GM23338 (cell line): ENCODE data around the gene NEK8. TPM values are rescaled to one million over a fixed set of nuclear protein-coding genes. Genes with fewer than 3 reads are reported as not detected.
A peak's percentile ranks its signal among the peaks of the same experiment; 100 is the strongest.

Source experiments
- ATAC-seq: fragments of 200-7000 bp; cut with Tn5 transposase; 3 replicates; pipeline ENCODE4 v1.9.1; 2020
- DNase-seq: peaks from one replicate; pipeline ENCODE4 v3.0.0-alpha.2; 2015; ENCODE audit warnings: low spot score
- H2AFZ ChIP-seq: fragments of 200-600 bp; sonication (generic); 2 replicates; pipeline ENCODE4 v1.8.0; 2016; ENCODE audit warnings: antibody characterized with exemption, mild to moderate bottlenecking, moderate library complexity
- H3F3A ChIP-seq: fragments of 200-600 bp; sonication (generic); replicated peaks from 2 replicates; pipeline ENCODE4 v1.8.0; 2017; ENCODE audit warnings: antibody characterized with exemption, mixed run types, low read depth
- H3K27ac ChIP-seq: fragments of 200-600 bp; sonication (generic); 2 replicates; pipeline ENCODE4 v1.6.1; 2016; ENCODE audit warnings: low read depth
- H3K27me3 ChIP-seq: fragments of 200-600 bp; sonication (generic); 2 replicates; pipeline ENCODE4 v1.8.0; 2016; ENCODE audit warnings: mild to moderate bottlenecking, mixed run types, moderate library complexity; ENCODE audit not compliant: insufficient read depth
- H3K36me3 ChIP-seq: fragments of 200-600 bp; sonication (generic); 2 replicates; pipeline ENCODE4 v1.8.0; 2016; ENCODE audit warnings: mild to moderate bottlenecking; ENCODE audit not compliant: insufficient read depth
- H3K4me1 ChIP-seq: fragments of 200-600 bp; sonication (generic); 2 replicates; pipeline ENCODE4 v1.8.0; 2016; ENCODE audit warnings: mild to moderate bottlenecking, moderate library complexity; ENCODE audit not compliant: insufficient read depth
- H3K4me2 ChIP-seq: fragments of 200-600 bp; sonication (generic); 2 replicates; pipeline ENCODE4 v1.7.1; 2017; ENCODE audit warnings: mixed run types
- H3K4me3 ChIP-seq: fragments of 200-600 bp; sonication (generic); 2 replicates; pipeline ENCODE4 v1.6.1; 2016; ENCODE audit warnings: mixed run types
- H3K79me2 ChIP-seq: fragments of 200-600 bp; sonication (generic); replicated peaks from 2 replicates; pipeline ENCODE4 v1.8.0; 2017; ENCODE audit warnings: mild to moderate bottlenecking; ENCODE audit not compliant: insufficient read depth
- H3K9me2 ChIP-seq: fragments of 200-600 bp; sonication (generic); 2 replicates; pipeline ENCODE4 v1.8.0; 2017; ENCODE audit not compliant: insufficient read depth
- H4K20me1 ChIP-seq: fragments of 200-600 bp; sonication (generic); replicated peaks from 2 replicates; pipeline ENCODE4 v1.8.0; 2017; ENCODE audit warnings: mild to moderate bottlenecking; ENCODE audit not compliant: insufficient read depth
- H3K27ac Mint-ChIP-seq: 2 replicates; pipeline ENCODE4 v1.8.0; 2020; ENCODE audit warnings: inconsistent platforms, mild to moderate bottlenecking, moderate library complexity, mixed read lengths
- H3K27me3 Mint-ChIP-seq: 3 replicates; pipeline ENCODE4 v1.8.0; 2022; ENCODE audit warnings: low read depth, mild to moderate bottlenecking, moderate library complexity, mixed read lengths, inconsistent platforms; ENCODE audit not compliant: insufficient read depth, poor library complexity
- H3K36me3 Mint-ChIP-seq: 3 replicates; pipeline ENCODE4 v1.8.0; 2021; ENCODE audit warnings: low read depth, mild to moderate bottlenecking, inconsistent platforms, moderate library complexity, mixed read lengths
- H3K4me1 Mint-ChIP-seq: 3 replicates; pipeline ENCODE4 v1.8.0; 2020; ENCODE audit warnings: mild to moderate bottlenecking, inconsistent platforms, mixed read lengths
- H3K4me3 Mint-ChIP-seq: 3 replicates; pipeline ENCODE4 v1.8.0; 2021; ENCODE audit warnings: moderate library complexity, mild to moderate bottlenecking, inconsistent platforms, mixed read lengths
- H3K9me3 Mint-ChIP-seq: 3 replicates; pipeline ENCODE4 v1.8.0; 2020; ENCODE audit warnings: moderate library complexity, mild to moderate bottlenecking, inconsistent platforms, mixed read lengths
- CREB1 ChIP-seq: fragments of 250-450 bp; sonication (Bioruptor Pico); IDR thresholded peaks from 2 replicates; pipeline ENCODE4 v1.5.0; 2020; ENCODE audit warnings: low read depth, mild to moderate bottlenecking, moderate library complexity
- EZH2 ChIP-seq: fragments of 200-600 bp; sonication (generic); IDR thresholded peaks from one replicate; pipeline ENCODE4 v1.8.0; 2017; ENCODE audit warnings: antibody characterized with exemption, mild to moderate bottlenecking, low read depth; ENCODE audit not compliant: unreplicated experiment
- EZH2phosphoT487 ChIP-seq: fragments of 200-600 bp; sonication (generic); IDR thresholded peaks from one replicate; pipeline ENCODE4 v1.8.1; 2018; ENCODE audit warnings: antibody characterized with exemption; ENCODE audit not compliant: unreplicated experiment
- JUNB ChIP-seq: IDR thresholded peaks from one replicate; pipeline ENCODE4 v1.6.1; 2016; ENCODE audit warnings: antibody characterized with exemption; ENCODE audit not compliant: unreplicated experiment
- NANOG ChIP-seq: IDR thresholded peaks from 2 replicates; pipeline ENCODE4 v1.6.1; 2016; ENCODE audit warnings: antibody characterized with exemption, borderline replicate concordance
- POLR2AphosphoS5 ChIP-seq: IDR thresholded peaks from 2 replicates; pipeline ENCODE4 v1.6.1; 2016; ENCODE audit warnings: antibody characterized with exemption, low read depth
- STAT1 ChIP-seq: IDR thresholded peaks from one replicate; pipeline ENCODE4 v1.6.1; 2016; ENCODE audit warnings: antibody characterized with exemption; ENCODE audit not compliant: unreplicated experiment
- ZNF114 ChIP-seq: fragments of 250-450 bp; sonication (Bioruptor Pico); IDR thresholded peaks from 2 replicates; pipeline ENCODE4 v1.5.0; 2020; ENCODE audit warnings: mild to moderate bottlenecking, moderate library complexity
- ZNF331 ChIP-seq: fragments of 250-450 bp; sonication (Bioruptor Pico); IDR thresholded peaks from 2 replicates; pipeline ENCODE4 v1.5.0; 2020; ENCODE audit warnings: low read depth, mild to moderate bottlenecking, moderate library complexity
- polyA plus RNA-seq: library from polyadenylated mRNA; unstranded; fragments of >200 nt; fragmentation: Nextera tagmentation; extraction: Ambion mirVana; gene quantifications from 2 replicates; pipeline ENCODE4 v1.2.1, GENCODE V29; 2016
- total RNA-seq: library from RNA; depleted of rRNA; stranded (reverse); fragments of >200 nt; shearing (Covaris generic); gene quantifications from 2 replicates; pipeline ENCODE4 v1.2.3, GENCODE V29; 2014
- TF ChIP-seq, protein P1 (sequence below), 2 experiments: fragments of 200-600 bp in 1 of 2; sonication (generic) in 1 of 2; conservative IDR thresholded peaks; 2 replicates each; pipeline versions ENCODE4 v1.5.1 to v1.6.1; 2016 to 2017; ENCODE audit warnings: antibody characterized with exemption in 2 of 2, low read depth in 2 of 2, mild to moderate bottlenecking in 2 of 2, moderate library complexity in 1 of 2
- TF ChIP-seq, protein P2 (sequence below): IDR thresholded peaks from 2 replicates; pipeline ENCODE4 v1.6.1; 2016; ENCODE audit warnings: antibody characterized with exemption
- TF ChIP-seq, protein P3 (sequence below): IDR thresholded peaks from one replicate; pipeline ENCODE4 v1.6.1; 2018; ENCODE audit warnings: antibody characterized with exemption; ENCODE audit not compliant: unreplicated experiment

Gene NEK8
- total and polyA plus RNA-seq, 2 experiments from 2014 or later: 10.0 to 14.9 TPM

DNA sequence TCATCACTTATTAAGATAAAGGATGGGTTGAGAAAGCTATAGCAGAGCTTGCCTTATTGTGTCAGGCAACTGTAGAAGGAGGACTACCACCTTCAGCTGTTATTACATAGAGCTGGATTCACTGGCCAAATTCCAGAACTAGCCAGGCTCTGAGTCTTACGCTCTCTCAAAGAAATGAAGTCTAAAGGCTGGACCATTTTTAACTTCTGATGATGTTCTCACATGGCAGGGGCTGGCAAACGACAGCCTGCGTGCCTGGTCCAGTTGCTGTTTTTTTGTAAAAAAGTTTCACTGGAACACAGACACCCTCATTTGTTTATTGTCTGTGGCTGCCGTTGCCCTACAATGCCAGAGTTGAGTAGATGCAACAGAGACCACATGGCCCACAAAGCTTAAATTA is 36.5 kb downstream of the NEK8 start:
- Histone ChIP-seq H3K4me1 (peaks cover 32% of the 10 kb centered on the region), H4K20me1 (peaks cover 2% of the 10 kb centered on the region), H3K79me2 (peaks cover 48% of the 10 kb centered on the region), H3K36me3 (peaks cover 13% of the 10 kb centered on the region; the same call in 1 of the 2 replicates), H3K27me3 (no peaks in the 10 kb centered on the region), H3K4me2 (no peak overlapping the region), H3F3A (peaks cover 53% of the 10 kb centered on the region), H3K9me2 (no peaks in the 10 kb centered on the region), H3K27ac (peak overlapping the region; percentile 84; the same call in 1 of the 2 replicates), H2AFZ (no peak overlapping the region), H3K4me3 (no peak overlapping the region)
- Mint-ChIP-seq H3K36me3 (peaks cover 48% of the 10 kb centered on the region), H3K9me3 (no peaks in the 10 kb centered on the region), H3K27me3 (peaks cover 11% of the 10 kb centered on the region), H3K4me3 (no peak overlapping the region), H3K27ac (no peak overlapping the region), H3K4me1 (peaks cover 45% of the 10 kb centered on the region)
- ATAC-seq (no peak), DNase-seq (no peak)
- no peak for TF ChIP-seq EZH2
- TF ChIP-seq POLR2AphosphoS5: no peak
- no peak for TF ChIP-seq EZH2phosphoT487
- TF ChIP-seq, protein P1, sequence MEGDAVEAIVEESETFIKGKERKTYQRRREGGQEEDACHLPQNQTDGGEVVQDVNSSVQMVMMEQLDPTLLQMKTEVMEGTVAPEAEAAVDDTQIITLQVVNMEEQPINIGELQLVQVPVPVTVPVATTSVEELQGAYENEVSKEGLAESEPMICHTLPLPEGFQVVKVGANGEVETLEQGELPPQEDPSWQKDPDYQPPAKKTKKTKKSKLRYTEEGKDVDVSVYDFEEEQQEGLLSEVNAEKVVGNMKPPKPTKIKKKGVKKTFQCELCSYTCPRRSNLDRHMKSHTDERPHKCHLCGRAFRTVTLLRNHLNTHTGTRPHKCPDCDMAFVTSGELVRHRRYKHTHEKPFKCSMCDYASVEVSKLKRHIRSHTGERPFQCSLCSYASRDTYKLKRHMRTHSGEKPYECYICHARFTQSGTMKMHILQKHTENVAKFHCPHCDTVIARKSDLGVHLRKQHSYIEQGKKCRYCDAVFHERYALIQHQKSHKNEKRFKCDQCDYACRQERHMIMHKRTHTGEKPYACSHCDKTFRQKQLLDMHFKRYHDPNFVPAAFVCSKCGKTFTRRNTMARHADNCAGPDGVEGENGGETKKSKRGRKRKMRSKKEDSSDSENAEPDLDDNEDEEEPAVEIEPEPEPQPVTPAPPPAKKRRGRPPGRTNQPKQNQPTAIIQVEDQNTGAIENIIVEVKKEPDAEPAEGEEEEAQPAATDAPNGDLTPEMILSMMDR (conservative IDR thresholded peaks at IDR 0.05; ENCODE audit: low read depth in 2 of 2): no peak

DNA sequence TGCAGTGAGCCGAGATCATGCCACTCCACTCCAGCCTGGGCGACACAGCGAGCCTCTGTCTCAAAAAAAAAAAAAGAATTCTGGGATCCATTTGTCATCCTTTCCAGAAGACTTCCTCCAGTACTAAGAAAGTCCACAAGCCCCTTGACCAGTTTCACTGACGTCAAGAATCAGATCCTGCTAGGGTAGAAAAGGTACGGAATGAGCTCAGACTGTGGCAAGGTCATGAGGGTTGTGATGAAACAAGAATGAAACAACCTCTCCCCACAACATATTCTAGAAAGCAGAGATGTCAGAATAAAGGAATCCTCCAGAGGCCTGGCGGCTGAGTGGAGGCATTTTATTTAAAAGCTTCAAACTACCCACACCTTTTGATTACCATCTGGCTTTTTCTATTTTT is 45.1 kb downstream of the NEK8 start:
- peak overlapping the region; percentile 72; the same call in 1 of the 2 replicates for H3K27ac Mint-ChIP-seq
- DNase-seq (no peak), ATAC-seq (no peak)
- H3K27me3 Mint-ChIP-seq: peaks cover 3% of the 10 kb centered on the region
- H3K27ac ChIP-seq: no peak overlapping the region
- H3K9me2 ChIP-seq: no peaks in the 10 kb centered on the region
- no peak overlapping the region for H3K4me3 Mint-ChIP-seq
- no peak overlapping the region for H3K4me2 ChIP-seq
- H3K36me3 ChIP-seq: 0 out of 2 replicates have a peak, but pooled peaks cover 4% of the 10 kb centered on the region
- peaks cover 28% of the 10 kb centered on the region for H4K20me1 ChIP-seq
- no peaks in the 10 kb centered on the region for H3K27me3 ChIP-seq
- peaks cover 7% of the 10 kb centered on the region; the same call in 1 of the 2 replicates for H3K4me1 ChIP-seq
- peaks cover 29% of the 10 kb centered on the region for H3K36me3 Mint-ChIP-seq
- H3K4me1 Mint-ChIP-seq: peaks cover 24% of the 10 kb centered on the region
- H3F3A ChIP-seq: peaks cover 23% of the 10 kb centered on the region; the same call in 1 of the 2 replicates
- H3K9me3 Mint-ChIP-seq: no peaks in the 10 kb centered on the region
- no peak overlapping the region for H3K4me3 ChIP-seq
- H3K79me2 ChIP-seq: peaks cover 97% of the 10 kb centered on the region
- H2AFZ ChIP-seq: no peak overlapping the region
- TF ChIP-seq CREB1 (CRISPR knock-in tag) (no peak), POLR2AphosphoS5 (no peak), ZNF114 (CRISPR knock-in tag) (no peak), STAT1 (no peak), NANOG (no peak), JUNB (no peak), ZNF331 (CRISPR knock-in tag) (no peak), EZH2phosphoT487 (no peak), EZH2 (no peak)
- TF ChIP-seq, protein P2, sequence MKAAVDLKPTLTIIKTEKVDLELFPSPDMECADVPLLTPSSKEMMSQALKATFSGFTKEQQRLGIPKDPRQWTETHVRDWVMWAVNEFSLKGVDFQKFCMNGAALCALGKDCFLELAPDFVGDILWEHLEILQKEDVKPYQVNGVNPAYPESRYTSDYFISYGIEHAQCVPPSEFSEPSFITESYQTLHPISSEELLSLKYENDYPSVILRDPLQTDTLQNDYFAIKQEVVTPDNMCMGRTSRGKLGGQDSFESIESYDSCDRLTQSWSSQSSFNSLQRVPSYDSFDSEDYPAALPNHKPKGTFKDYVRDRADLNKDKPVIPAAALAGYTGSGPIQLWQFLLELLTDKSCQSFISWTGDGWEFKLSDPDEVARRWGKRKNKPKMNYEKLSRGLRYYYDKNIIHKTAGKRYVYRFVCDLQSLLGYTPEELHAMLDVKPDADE: no peak
- TF ChIP-seq, protein P3, sequence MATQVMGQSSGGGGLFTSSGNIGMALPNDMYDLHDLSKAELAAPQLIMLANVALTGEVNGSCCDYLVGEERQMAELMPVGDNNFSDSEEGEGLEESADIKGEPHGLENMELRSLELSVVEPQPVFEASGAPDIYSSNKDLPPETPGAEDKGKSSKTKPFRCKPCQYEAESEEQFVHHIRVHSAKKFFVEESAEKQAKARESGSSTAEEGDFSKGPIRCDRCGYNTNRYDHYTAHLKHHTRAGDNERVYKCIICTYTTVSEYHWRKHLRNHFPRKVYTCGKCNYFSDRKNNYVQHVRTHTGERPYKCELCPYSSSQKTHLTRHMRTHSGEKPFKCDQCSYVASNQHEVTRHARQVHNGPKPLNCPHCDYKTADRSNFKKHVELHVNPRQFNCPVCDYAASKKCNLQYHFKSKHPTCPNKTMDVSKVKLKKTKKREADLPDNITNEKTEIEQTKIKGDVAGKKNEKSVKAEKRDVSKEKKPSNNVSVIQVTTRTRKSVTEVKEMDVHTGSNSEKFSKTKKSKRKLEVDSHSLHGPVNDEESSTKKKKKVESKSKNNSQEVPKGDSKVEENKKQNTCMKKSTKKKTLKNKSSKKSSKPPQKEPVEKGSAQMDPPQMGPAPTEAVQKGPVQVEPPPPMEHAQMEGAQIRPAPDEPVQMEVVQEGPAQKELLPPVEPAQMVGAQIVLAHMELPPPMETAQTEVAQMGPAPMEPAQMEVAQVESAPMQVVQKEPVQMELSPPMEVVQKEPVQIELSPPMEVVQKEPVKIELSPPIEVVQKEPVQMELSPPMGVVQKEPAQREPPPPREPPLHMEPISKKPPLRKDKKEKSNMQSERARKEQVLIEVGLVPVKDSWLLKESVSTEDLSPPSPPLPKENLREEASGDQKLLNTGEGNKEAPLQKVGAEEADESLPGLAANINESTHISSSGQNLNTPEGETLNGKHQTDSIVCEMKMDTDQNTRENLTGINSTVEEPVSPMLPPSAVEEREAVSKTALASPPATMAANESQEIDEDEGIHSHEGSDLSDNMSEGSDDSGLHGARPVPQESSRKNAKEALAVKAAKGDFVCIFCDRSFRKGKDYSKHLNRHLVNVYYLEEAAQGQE: no peak
- TF ChIP-seq, protein P1 (conservative IDR thresholded peaks at IDR 0.05; ENCODE audit: low read depth in 2 of 2): no peak
